ENCODE measurements around the gene PLAAT1.

- TF ChIP-seq CTCF (IDR thresholded peaks at IDR 0.05; ENCODE audit: low read length) = peak; percentile 36; the same call in 1 of the 2 replicates
- no peak for TF ChIP-seq EZH2 (IDR thresholded peaks at IDR 0.05; ENCODE audit: borderline replicate concordance, low read length)
Observed at GRCh38 chr3:193314161-193314560, 73.1 kb downstream of the PLAAT1 start.
